ENCODE measurements around the gene ACVR2B.

The ACVR2B gene

DNA sequence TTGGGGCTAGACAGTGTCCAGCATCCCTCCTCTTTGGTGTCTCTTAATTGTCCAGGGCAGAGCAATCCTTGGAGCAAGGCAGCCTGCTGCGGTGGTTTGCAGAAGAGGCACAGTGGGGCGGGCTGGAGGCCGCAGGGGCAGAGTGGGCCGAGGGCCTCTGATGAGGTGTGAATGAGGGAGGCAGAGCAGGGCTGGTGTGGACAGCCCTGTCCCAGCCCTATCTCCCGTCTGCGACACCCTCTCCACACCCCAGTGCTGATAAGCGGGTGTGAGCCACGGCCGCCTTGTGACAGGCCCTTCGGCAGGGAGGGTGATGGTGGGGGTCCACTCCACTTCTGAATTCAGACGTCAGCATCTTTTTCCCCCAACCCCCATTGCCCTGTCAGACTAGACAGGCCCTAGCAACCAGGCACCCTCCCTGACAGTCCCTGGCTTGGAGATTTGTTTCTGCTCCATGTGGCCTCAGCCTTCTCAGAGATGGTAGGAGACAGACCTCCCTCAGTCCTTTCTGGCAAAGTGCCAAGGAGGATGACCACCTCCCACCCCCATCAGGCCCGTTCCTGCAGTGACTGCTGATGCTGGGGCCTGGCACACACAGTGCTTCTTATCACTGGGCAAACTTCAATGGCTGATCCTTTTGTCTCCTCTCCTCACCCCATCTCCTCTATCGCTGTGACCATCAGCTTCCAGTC lies 79.7 kb downstream of the ACVR2B start:
- DNase-seq = no peak

DNA sequence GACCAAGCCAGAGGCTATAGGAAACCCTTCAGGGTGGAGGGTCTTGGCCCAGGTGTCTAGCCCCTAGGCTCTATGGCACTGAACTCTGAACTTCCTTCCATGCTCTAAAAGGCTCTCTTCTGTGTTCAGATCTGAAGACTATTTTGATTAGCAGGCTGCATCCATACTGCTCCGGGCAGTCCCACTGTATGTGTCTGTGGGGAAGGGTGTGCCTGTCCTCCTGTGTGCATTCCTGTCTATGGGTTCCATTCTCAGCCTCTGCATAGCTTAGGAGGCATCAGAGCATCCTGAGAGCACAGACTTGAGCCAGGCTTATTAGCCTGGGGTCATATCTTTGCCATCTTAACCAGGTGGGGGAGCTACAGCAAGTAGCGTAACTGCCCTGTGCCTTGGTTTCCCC lies 80.5 kb downstream of the ACVR2B start:
- DNase-seq = no peak

DNA sequence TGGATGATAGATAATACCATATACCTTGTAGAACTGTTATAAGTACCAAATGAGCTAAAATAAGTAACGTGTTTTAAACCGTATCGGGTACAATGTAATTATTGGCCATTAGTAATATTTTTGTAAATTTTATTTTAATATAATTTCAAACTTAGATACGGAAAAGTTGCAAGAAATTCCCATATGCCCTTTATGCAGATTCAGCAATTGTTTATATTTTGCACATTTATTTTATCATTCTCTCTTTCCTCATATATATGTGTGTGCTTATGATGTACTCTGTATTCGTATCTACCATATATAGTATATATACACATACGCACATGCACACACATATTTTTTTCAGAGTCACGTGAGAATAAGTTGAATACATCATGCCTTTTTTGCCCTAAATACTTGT lies 80.9 kb downstream of the ACVR2B start:
- DNase-seq = no peak

DNA sequence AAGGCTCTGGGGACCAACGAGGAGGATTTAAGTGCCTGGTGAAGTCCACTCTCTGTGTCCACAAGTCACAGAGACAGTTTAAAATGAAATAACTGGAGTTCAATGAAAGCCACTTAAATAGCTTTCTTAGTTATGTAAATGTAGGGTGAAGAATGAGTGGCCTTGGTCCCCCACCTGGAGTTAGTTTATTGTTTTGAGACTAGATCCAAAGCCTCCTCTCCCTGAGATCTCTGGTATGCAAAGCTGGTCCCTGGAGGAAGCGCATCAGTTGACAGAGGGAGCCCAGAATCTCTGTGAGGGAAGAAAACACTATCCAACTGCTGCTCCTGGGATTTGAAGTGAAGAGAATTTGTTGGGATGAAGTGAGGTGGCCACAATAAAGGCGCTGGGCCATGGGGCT lies 83.0 kb downstream of the ACVR2B start:
- no peak for DNase-seq

DNA sequence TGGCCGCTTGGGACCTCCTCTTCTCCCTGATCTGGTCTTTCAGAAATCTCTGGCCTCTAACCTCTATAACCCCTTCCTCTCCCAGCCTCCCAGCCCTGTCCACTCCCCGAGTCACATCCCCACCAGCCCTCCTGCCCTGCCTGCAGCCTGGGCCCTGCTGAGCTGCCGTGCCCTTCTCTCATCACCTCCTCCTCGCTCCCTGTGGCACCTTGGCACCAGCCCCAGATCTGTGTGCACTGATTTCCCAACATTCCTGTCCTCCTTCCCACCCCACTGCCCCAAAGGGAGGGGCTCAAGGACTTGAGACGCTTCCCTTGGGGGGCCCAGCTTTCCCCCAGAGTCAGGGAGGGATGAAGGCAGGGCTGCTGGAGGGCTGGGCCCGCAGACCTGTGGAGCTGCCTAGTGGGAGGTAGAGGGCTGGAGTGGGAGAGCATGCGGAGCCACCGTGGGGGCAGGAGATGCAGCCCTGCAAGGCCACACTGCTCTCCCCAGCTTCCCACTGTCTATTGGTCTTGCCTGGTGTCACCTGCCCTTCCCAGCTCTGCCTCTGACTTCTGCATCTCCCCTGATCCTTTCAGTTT lies 85.2 kb downstream of the ACVR2B start:
- no peak for DNase-seq

DNA sequence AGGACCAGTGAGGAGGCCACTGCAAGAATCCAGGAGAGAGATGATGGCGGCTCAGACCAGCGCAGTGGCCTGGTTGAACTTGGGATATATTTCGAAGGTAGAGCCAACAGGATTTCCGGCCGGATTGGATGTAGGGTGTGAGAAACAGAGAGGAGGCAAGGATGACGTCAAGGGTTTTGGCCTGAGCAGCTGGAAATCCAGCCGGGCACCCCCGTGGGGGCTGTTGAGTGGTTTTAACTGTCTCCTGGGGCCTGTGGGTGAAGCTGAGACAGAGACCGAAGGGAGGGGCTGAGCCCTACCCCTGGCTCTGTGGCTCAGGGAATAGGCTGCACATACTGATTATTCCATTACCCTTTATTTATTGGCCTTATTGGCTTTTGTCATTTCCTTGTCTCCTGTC lies 88.1 kb downstream of the ACVR2B start:
- no peak for DNase-seq
